ENCODE results near the gene NRP2. TPM values are rescaled to one million over a fixed set of nuclear protein-coding genes. Genes with fewer than 3 reads are reported as not detected.
A peak's percentile ranks its signal among the peaks of the same experiment; 100 is the strongest.

Gene NRP2
- total RNA-seq, 6 donors from 2014 or later: 61.4 to 99.4 (median 71.8) TPM

GRCh38 chr2:205721057-205721449 lies 38.8 kb downstream of the NRP2 start:
- Histone ChIP-seq H3K4me1 (peaks cover 0 to 32% (median 18%) of the 10 kb centered on the region in 4 donors), H3K27me3 (no peaks in the 10 kb centered on the region), H3K27ac (no peak overlapping the region), H3K4me3 (no peak overlapping the region), H3K36me3 (peaks cover 3 to 29% (median 20%) of the 10 kb centered on the region in 4 donors), H3K9me3 (no peaks in the 10 kb centered on the region)
- WGBS, 2 donors: 87 to 90% methylated on average over 8 of the region's 8 CpGs
- TF ChIP-seq POLR2A (IDR thresholded peaks at IDR 0.05): no peak
- no peak for TF ChIP-seq POLR2AphosphoS5 (IDR thresholded peaks at IDR 0.05)
- TF ChIP-seq CTCF (IDR thresholded peaks at IDR 0.05): no peak
- TF ChIP-seq EP300 (IDR thresholded peaks at IDR 0.05): no peak
- no peak for DNase-seq
- no peak for ATAC-seq (ENCODE audit: low FRiP score in 2 of 2)

DNA sequence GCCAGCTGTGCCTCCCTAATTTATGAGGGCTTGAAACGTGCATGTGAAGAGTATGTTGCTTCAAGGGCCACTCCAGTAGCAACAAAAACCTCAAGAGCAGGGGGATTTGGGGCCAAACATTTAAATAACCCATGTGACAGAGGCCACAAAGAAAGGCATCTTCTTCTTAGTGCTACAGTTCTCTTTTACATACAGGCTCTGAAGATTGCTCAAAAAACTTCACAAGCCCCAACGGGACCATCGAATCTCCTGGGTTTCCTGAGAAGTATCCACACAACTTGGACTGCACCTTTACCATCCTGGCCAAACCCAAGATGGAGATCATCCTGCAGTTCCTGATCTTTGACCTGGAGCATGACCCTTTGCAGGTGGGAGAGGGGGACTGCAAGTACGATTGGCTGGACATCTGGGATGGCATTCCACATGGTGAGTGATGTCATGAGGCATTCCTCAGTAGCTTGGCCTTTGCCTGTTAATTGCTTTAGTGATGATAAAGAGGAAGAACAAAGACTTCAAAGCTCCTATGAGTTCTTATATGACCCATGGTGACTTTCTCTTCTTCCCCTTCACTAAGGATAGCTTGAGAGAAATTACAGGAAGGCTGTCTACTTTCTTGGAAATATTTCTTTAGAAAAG lies 40.1 kb downstream of the NRP2 start:
- Histone ChIP-seq H3K4me1 (peaks cover 0 to 26% (median 15%) of the 10 kb centered on the region in 4 donors), H3K27ac (no peak overlapping the region), H3K36me3 (peaks cover 6 to 43% (median 34%) of the 10 kb centered on the region in 4 donors), H3K9me3 (no peaks in the 10 kb centered on the region), H3K4me3 (no peak overlapping the region), H3K27me3 (no peaks in the 10 kb centered on the region)
- 76 to 78% methylated on average over 4 of the region's 4 CpGs for WGBS, 2 donors
- no peak for TF ChIP-seq POLR2A (IDR thresholded peaks at IDR 0.05)
- TF ChIP-seq POLR2AphosphoS5 (IDR thresholded peaks at IDR 0.05): no peak
- no peak for TF ChIP-seq CTCF (IDR thresholded peaks at IDR 0.05)
- TF ChIP-seq EP300 (IDR thresholded peaks at IDR 0.05): no peak
- ATAC-seq (ENCODE audit: low FRiP score in 2 of 2) (no peak), DNase-seq (no peak)

- Histone ChIP-seq H3K4me3 (no peak overlapping the region), H3K27me3 (no peaks in the 10 kb centered on the region), H3K4me1 (peaks cover 0 to 18% (median 9%) of the 10 kb centered on the region in 4 donors), H3K9me3 (no peaks in the 10 kb centered on the region), H3K27ac (peak overlapping the region in 1 of 4 donors; percentile 8), H3K36me3 (peaks cover 6 to 50% (median 40%) of the 10 kb centered on the region in 4 donors)
- ATAC-seq (ENCODE audit: low FRiP score in 2 of 2) (no peak), DNase-seq (no peak)
- no peak for TF ChIP-seq EP300 (IDR thresholded peaks at IDR 0.05)
- 88 to 90% methylated on average over 2 of the region's 2 CpGs for WGBS, 2 donors
These were observed 40.9 kb downstream of the NRP2 start for GRCh38 chr2:205723179-205723578.

DNA sequence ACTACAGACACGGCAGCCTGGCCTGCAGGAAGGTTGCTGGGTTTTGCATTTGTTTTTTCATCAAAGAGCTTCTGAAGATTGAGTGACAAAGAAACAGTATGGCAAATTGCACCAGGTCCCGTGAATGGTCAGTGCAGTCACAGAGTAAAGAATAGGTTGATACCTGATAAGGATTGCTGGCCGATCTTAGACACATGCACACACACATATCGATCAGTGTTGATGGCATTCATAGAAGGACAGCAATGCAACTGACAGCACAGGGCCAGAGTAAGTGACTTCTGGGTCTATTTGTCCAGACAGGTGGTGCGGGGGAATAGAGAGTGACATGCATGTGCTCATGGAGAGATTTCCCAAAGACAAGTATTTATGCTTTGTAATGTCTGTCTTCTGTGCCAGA lies 42.8 kb downstream of the NRP2 start:
- DNase-seq: no peak

GRCh38 chr2:205726506-205726905 lies 44.2 kb downstream of the NRP2 start:
- DNase-seq: no peak
- Histone ChIP-seq H3K27ac (no peak overlapping the region), H3K4me1 (peaks cover 0 to 16% (median 7%) of the 10 kb centered on the region in 4 donors), H3K4me3 (no peak overlapping the region), H3K9me3 (no peaks in the 10 kb centered on the region), H3K36me3 (peaks cover 6 to 66% (median 55%) of the 10 kb centered on the region in 4 donors), H3K27me3 (no peaks in the 10 kb centered on the region)
- WGBS, 2 donors: 91% methylated on average over 4 of the region's 4 CpGs
- ATAC-seq (ENCODE audit: low FRiP score in 2 of 2): no peak
- TF ChIP-seq CTCF (IDR thresholded peaks at IDR 0.05) (no peak), EP300 (IDR thresholded peaks at IDR 0.05) (no peak), POLR2AphosphoS5 (IDR thresholded peaks at IDR 0.05) (no peak), POLR2A (IDR thresholded peaks at IDR 0.05) (no peak)

More for the DNA sequence above, 42.8 kb downstream of the NRP2 start:
- no peaks in the 10 kb centered on the region for H3K9me3 ChIP-seq
- ATAC-seq (ENCODE audit: low FRiP score in 2 of 2): no peak
- 94 to 98% methylated on average over 5 of the region's 5 CpGs for WGBS, 2 donors
- TF ChIP-seq POLR2AphosphoS5 (IDR thresholded peaks at IDR 0.05): no peak
- no peak for TF ChIP-seq CTCF (IDR thresholded peaks at IDR 0.05)
- no peak for TF ChIP-seq EP300 (IDR thresholded peaks at IDR 0.05)
- no peak for TF ChIP-seq POLR2A (IDR thresholded peaks at IDR 0.05)
- peaks cover 6 to 62% (median 56%) of the 10 kb centered on the region in 4 donors for H3K36me3 ChIP-seq
- peaks cover 0 to 17% (median 2%) of the 10 kb centered on the region in 4 donors for H3K4me1 ChIP-seq
- no peaks in the 10 kb centered on the region for H3K27me3 ChIP-seq
- H3K4me3 ChIP-seq: no peak overlapping the region
- no peak overlapping the region for H3K27ac ChIP-seq

Measured in upper lobe of left lung (tissue), 6 donors.